ENCODE results near the gene AFAP1L1. TPM values are rescaled to one million over a fixed set of nuclear protein-coding genes. Genes with fewer than 3 reads are reported as not detected.

The AFAP1L1 gene
- total RNA-seq, 4 donors from 2014 or later, result 4.8 to 11.6 (median 7.3) TPM

GRCh38 chr5:149229298-149229937, 42.2 kb upstream of the AFAP1L1 start:
- no peaks in the 10 kb centered on the region for H3K9me3 ChIP-seq
- peaks cover 10% of the 10 kb centered on the region for H3K4me1 ChIP-seq
- DNase-seq (ENCODE audit: low spot score in 2 of 2), result no peak
- H3K4me3 ChIP-seq, result no peak overlapping the region
- WGBS, result 47% methylated on average over 6 of the region's 6 CpGs
- no peak overlapping the region for H3K27ac ChIP-seq
- H3K27me3 ChIP-seq, result no peaks in the 10 kb centered on the region
- TF ChIP-seq CTCF (IDR thresholded peaks at IDR 0.05) (peak in 1 of 2 donors; percentile 1), EP300 (IDR thresholded peaks at IDR 0.05) (no peak), POLR2A (IDR thresholded peaks at IDR 0.05) (no peak), POLR2AphosphoS5 (IDR thresholded peaks at IDR 0.05) (no peak)
- H3K36me3 ChIP-seq, result peaks cover 4% of the 10 kb centered on the region

- Histone ChIP-seq H3K4me3 (no peak overlapping the region), H3K27ac (no peak overlapping the region), H3K9me3 (no peaks in the 10 kb centered on the region), H3K36me3 (peaks cover 15% of the 10 kb centered on the region), H3K27me3 (no peaks in the 10 kb centered on the region), H3K4me1 (peaks cover 7% of the 10 kb centered on the region)
- TF ChIP-seq POLR2A (IDR thresholded peaks at IDR 0.05), result no peak
- no peak for TF ChIP-seq EP300 (IDR thresholded peaks at IDR 0.05)
- no peak for TF ChIP-seq POLR2AphosphoS5 (IDR thresholded peaks at IDR 0.05)
- no peak for TF ChIP-seq CTCF (IDR thresholded peaks at IDR 0.05)
- no peak for DNase-seq (ENCODE audit: low spot score in 2 of 2)
Measured at GRCh38 chr5:149235841-149236240, 35.8 kb upstream of the AFAP1L1 start.

GRCh38 chr5:149237662-149238061, 34.0 kb upstream of the AFAP1L1 start:
- Histone ChIP-seq H3K4me1 (peaks cover 7% of the 10 kb centered on the region), H3K9me3 (no peaks in the 10 kb centered on the region), H3K27ac (no peak overlapping the region), H3K27me3 (no peaks in the 10 kb centered on the region), H3K36me3 (peaks cover 24% of the 10 kb centered on the region), H3K4me3 (no peak overlapping the region)
- DNase-seq (ENCODE audit: low spot score in 2 of 2), result no peak
- WGBS, result 62% methylated on average over 4 of the region's 4 CpGs
- TF ChIP-seq CTCF (IDR thresholded peaks at IDR 0.05), result no peak
- TF ChIP-seq POLR2A (IDR thresholded peaks at IDR 0.05), result no peak
- no peak for TF ChIP-seq EP300 (IDR thresholded peaks at IDR 0.05)
- TF ChIP-seq POLR2AphosphoS5 (IDR thresholded peaks at IDR 0.05), result no peak

- Histone ChIP-seq H3K27ac (no peak overlapping the region), H3K4me1 (peaks cover 7% of the 10 kb centered on the region), H3K36me3 (peaks cover 20% of the 10 kb centered on the region), H3K9me3 (no peaks in the 10 kb centered on the region), H3K27me3 (no peaks in the 10 kb centered on the region), H3K4me3 (no peak overlapping the region)
- TF ChIP-seq EP300 (IDR thresholded peaks at IDR 0.05) (no peak), POLR2AphosphoS5 (IDR thresholded peaks at IDR 0.05) (no peak), CTCF (IDR thresholded peaks at IDR 0.05) (no peak), POLR2A (IDR thresholded peaks at IDR 0.05) (no peak)
- no peak for DNase-seq (ENCODE audit: low spot score in 2 of 2)
- WGBS, result 83% methylated on average over 1 of the region's 2 CpGs
Measured at GRCh38 chr5:149238540-149238939, 33.1 kb upstream of the AFAP1L1 start.

- Histone ChIP-seq H3K27me3 (no peaks in the 10 kb centered on the region), H3K9me3 (no peaks in the 10 kb centered on the region), H3K27ac (no peak overlapping the region), H3K4me3 (no peak overlapping the region), H3K36me3 (peaks cover 20% of the 10 kb centered on the region), H3K4me1 (peaks cover 7% of the 10 kb centered on the region)
- no CpG with 5 or more reads among the region's 2 CpGs for WGBS
- no peak for DNase-seq (ENCODE audit: low spot score in 2 of 2)
- TF ChIP-seq CTCF (IDR thresholded peaks at IDR 0.05) (no peak), POLR2A (IDR thresholded peaks at IDR 0.05) (no peak), EP300 (IDR thresholded peaks at IDR 0.05) (no peak), POLR2AphosphoS5 (IDR thresholded peaks at IDR 0.05) (no peak)
Measured at GRCh38 chr5:149239917-149240316, 31.7 kb upstream of the AFAP1L1 start.
